CD14-positive monocyte (primary cell): ENCODE data around the gene CENPX. TPM values are rescaled to one million over a fixed set of nuclear protein-coding genes. Genes with fewer than 3 reads are reported as not detected.

ENCODE experiments used
- DNase-seq, 3 donors: peaks; one replicate each; pipeline ENCODE4 v3.0.0-alpha.2; 2011 to 2022
- H2AFZ ChIP-seq: 2 replicates; pipeline ENCODE4 v1.6.0; 2012; ENCODE audit warnings: mild to moderate bottlenecking, low read depth, low read length, inconsistent platforms; ENCODE audit not compliant: insufficient read depth, poor library complexity, severe bottlenecking
- H3K27ac ChIP-seq, 2 donors: 1 replicate in 1 of 2; 2 replicates in 1 of 2; pipeline ENCODE4 v1.5.1; 2012 to 2013; ENCODE audit warnings: low read length in 2 of 2, control low read depth in 1 of 2, inconsistent platforms in 1 of 2, low read depth in 1 of 2, mild to moderate bottlenecking in 1 of 2
- H3K27me3 ChIP-seq, 2 donors: one replicate each; pipeline versions ENCODE4 v1.6.0 to v1.6.1; 2011 to 2013; ENCODE audit warnings: low read length in 2 of 2; ENCODE audit not compliant: control insufficient read depth in 2 of 2, insufficient read depth in 2 of 2
- H3K36me3 ChIP-seq, 2 donors: replicated peaks in 1 of 2; 1 replicate in 1 of 2; 2 replicates in 1 of 2; pipeline versions ENCODE4 v1.5.1 to v1.6.1; 2012 to 2013; ENCODE audit warnings: low read length in 2 of 2, control low read depth in 1 of 2, inconsistent platforms in 1 of 2, mild to moderate bottlenecking in 1 of 2; ENCODE audit not compliant: insufficient read depth in 2 of 2, control insufficient read depth in 1 of 2
- H3K4me1 ChIP-seq, 2 donors: 1 replicate in 1 of 2; 2 replicates in 1 of 2; pipeline versions ENCODE4 v1.5.1 to v1.6.1; 2012 to 2013; ENCODE audit warnings: low read length in 2 of 2, control low read depth in 1 of 2, inconsistent platforms in 1 of 2, mild to moderate bottlenecking in 1 of 2, moderate library complexity in 1 of 2; ENCODE audit not compliant: insufficient read depth in 2 of 2, control insufficient read depth in 1 of 2
- H3K4me2 ChIP-seq: replicated peaks from 2 replicates; pipeline ENCODE3; 2012; ENCODE audit warnings: low read length, moderate library complexity, mild to moderate bottlenecking; ENCODE audit not compliant: poor library complexity, severe bottlenecking; ENCODE audit errors: extremely low read depth
- H3K4me3 ChIP-seq, 3 experiments: fragments of 200-600 bp in 1 of 3; sonication (generic) in 1 of 3; replicated peaks in 1 of 3; 1 replicate in 2 of 3; 2 replicates in 1 of 3; pipeline ENCODE4 v1.5.1; 2011 to 2013; ENCODE audit warnings: low read length in 3 of 3, mild to moderate bottlenecking in 3 of 3, control low read depth in 2 of 3, low read depth in 2 of 3, inconsistent platforms in 1 of 3, moderate library complexity in 1 of 3
- H3K79me2 ChIP-seq: 2 replicates; pipeline ENCODE4 v1.6.0; 2012; ENCODE audit warnings: mild to moderate bottlenecking, control low read depth, inconsistent platforms, low read length, moderate library complexity; ENCODE audit not compliant: insufficient read depth
- H3K9ac ChIP-seq: 2 replicates; pipeline ENCODE4 v1.6.0; 2017; ENCODE audit warnings: low read length, mild to moderate bottlenecking; ENCODE audit not compliant: insufficient read depth, poor library complexity, severe bottlenecking
- H3K9me3 ChIP-seq, 2 donors: replicated peaks in 1 of 2; 1 replicate in 1 of 2; 2 replicates in 1 of 2; pipeline versions ENCODE4 v1.5.1 to v1.6.1; 2012 to 2013; ENCODE audit warnings: low read length in 2 of 2, control low read depth in 1 of 2; ENCODE audit not compliant: control insufficient read depth in 1 of 2, insufficient read depth in 1 of 2
- H4K20me1 ChIP-seq: 2 replicates; pipeline ENCODE4 v1.6.0; 2012; ENCODE audit warnings: mild to moderate bottlenecking, low read length, control low read depth, moderate library complexity; ENCODE audit not compliant: insufficient read depth
- H3K27ac Mint-ChIP-seq, 7 donors: one replicate each; pipeline ENCODE4 v1.8.0; 2020; ENCODE audit warnings: mild to moderate bottlenecking in 7 of 7, mixed read lengths in 7 of 7, moderate library complexity in 6 of 7, inconsistent platforms in 2 of 7
- H3K27me3 Mint-ChIP-seq, 3 donors: one replicate each; pipeline ENCODE4 v1.8.0; 2021 to 2022; ENCODE audit warnings: low read depth in 3 of 3, mild to moderate bottlenecking in 3 of 3, mixed read lengths in 3 of 3, moderate library complexity in 3 of 3, inconsistent platforms in 1 of 3
- H3K36me3 Mint-ChIP-seq, 2 donors: one replicate each; pipeline ENCODE4 v1.8.0; 2020; ENCODE audit warnings: mixed read lengths in 2 of 2, inconsistent platforms in 1 of 2, mild to moderate bottlenecking in 1 of 2
- H3K4me1 Mint-ChIP-seq: one replicate; pipeline ENCODE4 v1.8.0; 2020; ENCODE audit warnings: mild to moderate bottlenecking, mixed read lengths
- H3K4me3 Mint-ChIP-seq, 2 donors: one replicate each; pipeline ENCODE4 v1.8.0; 2020; ENCODE audit warnings: mild to moderate bottlenecking in 2 of 2, mixed read lengths in 2 of 2, moderate library complexity in 1 of 2
- H3K9me3 Mint-ChIP-seq, 7 donors: one replicate each; pipeline ENCODE4 v1.8.0; 2020 to 2022; ENCODE audit warnings: mixed read lengths in 7 of 7, mild to moderate bottlenecking in 6 of 7, moderate library complexity in 6 of 7, inconsistent platforms in 2 of 7
- CTCF ChIP-seq: fragments of 200-600 bp; IDR thresholded peaks from one replicate; pipeline ENCODE4 v1.8.0; 2022; ENCODE audit warnings: antibody characterized with exemption, mild to moderate bottlenecking
- WGBS: methylation state at CpG from one replicate; pipeline ENCODE4 v1.1.5; 2013; ENCODE audit warnings: missing lambda C conversion rate; ENCODE audit not compliant: insufficient coverage; 5-methylcytosine and 5-hydroxymethylcytosine counted together
- intact Hi-C, 2 donors: fragments of 100-400 bp; cut with micrococcal nuclease; formaldehyde crosslinking; loops; one replicate each; pipeline versions ENCODE4 v1.15.0 to v1.15.1; 2023
- polyA plus RNA-seq, 3 donors: library from polyadenylated mRNA; depleted of rRNA in 1 of 3; unstranded in 2 of 3; stranded (reverse) in 1 of 3; fragments of 300-500 nt in 2 of 3; fragments of >200 nt in 1 of 3; fragmentation: Illumina TruSeq in 2 of 3; gene quantifications; 1 replicate in 2 of 3; 2 replicates in 1 of 3; pipeline ENCODE4 v1.2.3, GENCODE V29; 2012 to 2021

The CENPX gene
- polyA plus RNA-seq, 3 donors, result 47.7 to 57.0 (median 55.9) TPM

DNA sequence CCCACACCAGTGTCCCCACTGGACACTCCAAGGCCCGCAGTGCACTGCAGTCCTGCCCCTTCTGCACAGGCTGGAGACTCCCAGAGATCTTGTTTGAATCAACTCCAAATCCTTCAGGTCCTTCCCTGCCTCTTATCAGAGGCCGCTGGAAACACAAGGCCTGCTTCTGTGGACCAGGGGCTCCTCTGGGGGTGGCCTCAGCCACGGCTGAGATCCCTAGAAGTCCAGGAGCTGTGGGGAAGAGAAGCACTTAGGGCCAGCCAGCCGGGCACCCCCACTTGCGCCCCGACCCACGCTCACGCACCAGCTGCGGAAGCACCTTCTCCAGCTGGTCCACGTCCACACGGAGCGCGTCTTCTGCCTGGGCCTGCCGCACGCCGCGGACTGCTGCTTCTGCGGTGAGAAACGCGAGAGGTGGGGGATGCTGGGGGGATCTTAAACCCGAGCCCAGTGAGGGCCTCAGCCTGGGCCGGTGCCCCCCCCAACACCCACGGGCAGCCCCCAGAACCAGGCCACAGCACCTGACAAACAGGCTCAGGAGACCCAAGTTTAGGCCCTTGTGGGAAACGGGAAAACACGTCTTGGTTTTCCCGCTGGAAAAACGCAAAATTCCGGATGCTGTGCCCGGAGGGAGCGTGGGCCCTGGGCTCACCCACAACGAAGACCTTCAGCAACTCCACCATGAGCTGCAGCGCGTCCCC, 3.5 kb downstream of the CENPX start:
- intact Hi-C loops, result no loop called here
- H3K36me3 Mint-ChIP-seq, result peaks cover 6 to 15% of the 10 kb centered on the region in 2 donors
- no peak overlapping the region for H3K9ac ChIP-seq

More for the DNA sequence above, 3.5 kb downstream of the CENPX start:
- no peaks in the 10 kb centered on the region for H3K27me3 ChIP-seq
- peaks cover 31% of the 10 kb centered on the region for H3K79me2 ChIP-seq
- DNase-seq, result no peak
- no peak overlapping the region for H3K4me3 ChIP-seq
- Mint-ChIP-seq H3K27me3 (peaks cover 0 to 1% (median 0%) of the 10 kb centered on the region in 3 donors), H3K4me3 (no peak overlapping the region), H3K4me1 (peaks cover 21% of the 10 kb centered on the region), H3K9me3 (no peaks in the 10 kb centered on the region), H3K27ac (no peak overlapping the region)
- no peak overlapping the region for H3K4me2 ChIP-seq
- peaks cover 32% of the 10 kb centered on the region for H4K20me1 ChIP-seq
- 96% methylated on average over 22 of the region's 33 CpGs for WGBS
- peaks cover 5 to 17% of the 10 kb centered on the region in 2 donors for H3K36me3 ChIP-seq
- H3K27ac ChIP-seq, result no peak overlapping the region
- no peak overlapping the region for H2AFZ ChIP-seq
- H3K9me3 ChIP-seq, result no peaks in the 10 kb centered on the region
- H3K4me1 ChIP-seq, result peaks cover 23 to 27% of the 10 kb centered on the region in 2 donors
- TF ChIP-seq CTCF, result no peak
